GM12878 (cell line): ENCODE results near the gene PARVA. TPM values are rescaled to one million over a fixed set of nuclear protein-coding genes. Genes with fewer than 3 reads are reported as not detected.

ENCODE experiments used
- ATAC-seq: fragments of 200-7000 bp; cut with Tn5 transposase; 3 replicates; pipeline ENCODE4 v1.9.1; 2020; ENCODE audit warnings: mild to moderate bottlenecking, moderate library complexity
- BruUV-seq: library from RNA; stranded (reverse); fragments of 400-500 nt; replicated peaks from 2 replicates; lab custom pipeline; 2021; lab: Mats Ljungman, UMichigan
- CTCF ChIA-PET: fragments of 300-600 bp; sonication (Branson Sonifier 250); formaldehyde crosslinking; extraction: SDS; loops from one replicate; lab custom pipeline; 2021; ENCODE audit warnings: inconsistent platforms; lab: Yijun Ruan, JAX
- POLR2A ChIA-PET: fragments of 350-600 bp; formaldehyde crosslinking; extraction: SDS; loops from one replicate; lab custom pipeline; 2021; ENCODE audit warnings: inconsistent platforms; lab: Charles Lee
- RAD21 ChIA-PET: fragments of 300-600 bp; sonication (Branson Sonifier 250); formaldehyde crosslinking; loops from one replicate; lab custom pipeline; 2023; ENCODE audit warnings: antibody characterized with exemption; ENCODE audit not compliant: unreplicated experiment; lab: Charles Lee
- SMC1A ChIA-PET: fragments of 300-600 bp; sonication (Branson Sonifier 250); formaldehyde crosslinking; loops from one replicate; lab custom pipeline; 2023; ENCODE audit not compliant: unreplicated experiment, uncharacterized antibody; lab: Charles Lee
- DNase-seq: peaks from one replicate; pipeline ENCODE4 v3.0.0-alpha.2; 2011; ENCODE audit warnings: low read depth, low spot score
- FAIRE-seq: peaks from 3 replicates; lab custom pipeline; 2011; peaks lifted over from hg19 to GRCh38; lab: Jason Lieb, UNC
- H2AFZ ChIP-seq: 2 replicates; pipeline ENCODE4 v1.6.0; 2011; ENCODE audit warnings: low read depth, low read length, control low read depth; ENCODE audit not compliant: control insufficient read depth
- H3K27ac ChIP-seq: 2 replicates; pipeline ENCODE4 v1.5.1; 2011; ENCODE audit warnings: control low read depth; ENCODE audit not compliant: control insufficient read depth, insufficient read depth
- H3K27me3 ChIP-seq, 2 experiments: replicated peaks in 1 of 2; 2 replicates each; pipeline versions ENCODE4 v1.6.0 to v1.6.1; 2011; ENCODE audit warnings: low read length in 1 of 2; ENCODE audit not compliant: control insufficient read depth in 2 of 2, insufficient read depth in 2 of 2
- H3K36me3 ChIP-seq, 2 experiments: 2 replicates each; pipeline ENCODE4 v1.5.1; 2011; ENCODE audit warnings: low read length in 1 of 2; ENCODE audit not compliant: control insufficient read depth in 2 of 2, insufficient read depth in 2 of 2
- H3K4me1 ChIP-seq: 2 replicates; pipeline ENCODE4 v1.6.1; 2011; ENCODE audit warnings: mild to moderate bottlenecking, low read length, moderate library complexity, mixed read lengths; ENCODE audit not compliant: control insufficient read depth, insufficient read depth
- H3K4me2 ChIP-seq: 2 replicates; pipeline ENCODE4 v1.6.0; 2011; ENCODE audit warnings: control low read depth; ENCODE audit not compliant: control insufficient read depth, insufficient read depth
- H3K4me3 ChIP-seq: fragments of 200-600 bp; sonication (generic); 2 replicates; pipeline ENCODE4 v1.5.1; 2016
- H3K79me2 ChIP-seq: 2 replicates; pipeline ENCODE4 v1.6.0; 2011; ENCODE audit warnings: low read length; ENCODE audit not compliant: control insufficient read depth, insufficient read depth
- H3K9ac ChIP-seq: 2 replicates; pipeline ENCODE4 v1.8.0; 2011; ENCODE audit warnings: low read length, control low read depth, mixed read lengths; ENCODE audit not compliant: control insufficient read depth, insufficient read depth
- H3K9me3 ChIP-seq: replicated peaks from 3 replicates; pipeline ENCODE4 v1.5.1; 2011; ENCODE audit warnings: mild to moderate bottlenecking, low read length; ENCODE audit not compliant: control insufficient read depth, insufficient read depth
- H4K20me1 ChIP-seq: 2 replicates; pipeline ENCODE4 v1.6.0; 2011; ENCODE audit not compliant: control insufficient read depth, insufficient read depth
- BACH1 ChIP-seq: fragments of 450-650 bp; IDR thresholded peaks from 2 replicates; pipeline ENCODE4 v1.6.1; 2017; ENCODE audit warnings: mild to moderate bottlenecking, borderline replicate concordance
- EED ChIP-seq: sonication (generic); IDR thresholded peaks from 2 replicates; pipeline ENCODE4 v1.6.1; 2016; ENCODE audit warnings: antibody characterized with exemption, low read depth
- EGR1 ChIP-seq, 2 experiments: IDR thresholded peaks; 1 replicate in 1 of 2; 2 replicates in 1 of 2; pipeline ENCODE4 v1.6.1; 2011 to 2012; ENCODE audit warnings: low read depth in 2 of 2, low read length in 2 of 2, borderline replicate concordance in 1 of 2, mild to moderate bottlenecking in 1 of 2, moderate library complexity in 1 of 2
- JUNB ChIP-seq: IDR thresholded peaks from 2 replicates; pipeline ENCODE4 v1.6.1; 2016; ENCODE audit warnings: antibody characterized with exemption, mild to moderate bottlenecking
- NFXL1 ChIP-seq: fragments of 450-650 bp; IDR thresholded peaks from 2 replicates; pipeline ENCODE4 v1.6.1; 2017; ENCODE audit warnings: antibody characterized with exemption, mild to moderate bottlenecking, borderline replicate concordance
- NFYB ChIP-seq: IDR thresholded peaks from 2 replicates; pipeline ENCODE4 v1.6.1; 2011; ENCODE audit warnings: low read depth, mild to moderate bottlenecking, low read length, improper control_type of control experiment, moderate library complexity; ENCODE audit not compliant: insufficient read depth
- NRF1 ChIP-seq: conservative IDR thresholded peaks from 2 replicates; pipeline ENCODE4 v1.6.1; 2011; ENCODE audit warnings: mild to moderate bottlenecking, low read depth, low read length, improper control_type of control experiment
- PAX8 ChIP-seq: fragments of 450-650 bp; IDR thresholded peaks from 2 replicates; pipeline ENCODE4 v1.6.1; 2017; ENCODE audit warnings: mild to moderate bottlenecking, moderate library complexity
- POLR2AphosphoS5 ChIP-seq: IDR thresholded peaks from 2 replicates; pipeline ENCODE4 v1.6.1; 2011; ENCODE audit warnings: mild to moderate bottlenecking, low read length, inconsistent platforms
- ZBTB4 ChIP-seq: fragments of 450-650 bp; formaldehyde crosslinking; IDR thresholded peaks from 2 replicates; pipeline ENCODE4 v1.4.0; 2022; ENCODE audit warnings: mild to moderate bottlenecking, moderate library complexity
- WGBS: methylation state at CpG from one replicate; pipeline ENCODE4 v1.1.6; 2016; ENCODE audit warnings: low lambda C conversion rate; ENCODE audit not compliant: insufficient replicate concordance, insufficient coverage; ENCODE audit errors: missing lambda C conversion rate; 5-methylcytosine and 5-hydroxymethylcytosine counted together
- in situ Hi-C: fragments of 300-500 bp; cut with MboI; formaldehyde crosslinking; loops from 9 replicates; pipeline ENCODE4 v1.14.3; 2018; ENCODE audit warnings: mixed read lengths
- intact Hi-C: fragments of 100-400 bp; cut with micrococcal nuclease; formaldehyde crosslinking; loops from one replicate; pipeline ENCODE4 v1.14.2; 2022; ENCODE audit not compliant: unreplicated experiment
- polyA plus RNA-seq, 11 experiments: library from polyadenylated mRNA; depleted of rRNA in 4 of 11; unstranded in 6 of 11; stranded (reverse) in 5 of 11; fragments of >200 nt; fragmentation: Nextera tagmentation in 4 of 11; fragmentation: Illumina TruSeq in 1 of 11; extraction: Ambion mirVana in 4 of 11; extraction: Trizol in 1 of 11; gene quantifications; 1 replicate in 1 of 11; 2 replicates in 10 of 11; pipeline versions ENCODE4 v1.2.1 to v1.2.3, GENCODE V29; 2011 to 2016; ENCODE audit warnings: inconsistent platforms in 2 of 11, missing spikeins in 2 of 11, low read depth in 1 of 11
- total RNA-seq, 4 experiments: library from RNA; depleted of rRNA in 3 of 4; stranded (reverse); fragments of >200 nt in 3 of 4; fragmentation: Illumina TruSeq in 1 of 4; extraction: Trizol in 1 of 4; gene quantifications; 2 replicates each; pipeline versions ENCODE4 v1.2.1 to v1.2.3, GENCODE V29; 2013 to 2021
- TF ChIP-seq, protein P1 (sequence below): fragments of 450-650 bp; IDR thresholded peaks from 2 replicates; pipeline ENCODE4 v1.6.1; 2017; ENCODE audit warnings: borderline replicate concordance
- TF ChIP-seq, protein P2 (sequence below), 3 experiments: IDR thresholded peaks in 2 of 3; conservative IDR thresholded peaks in 1 of 3; 2 replicates each; pipeline ENCODE4 v1.5.1; 2011; ENCODE audit warnings: low read depth in 3 of 3, low read length in 3 of 3, mild to moderate bottlenecking in 3 of 3, control low read depth in 2 of 3, moderate library complexity in 2 of 3, inconsistent platforms in 1 of 3, mixed read lengths in 1 of 3; ENCODE audit not compliant: control insufficient read depth in 2 of 3, insufficient read depth in 1 of 3; ENCODE audit errors: extremely low read depth in 1 of 3
- TF ChIP-seq, protein P3 (sequence below): fragments of 450-650 bp; IDR thresholded peaks from 2 replicates; pipeline ENCODE4 v1.6.1; 2016; ENCODE audit warnings: mild to moderate bottlenecking

The PARVA gene
- total and polyA plus RNA-seq, 10 of the 15 experiments (the other 5 are each of a cell fraction or from before 2014, with no cell fraction given) = 0.01 to 0.44 (median 0.03) TPM; not detected in 7

GRCh38 chr11:12395333-12395732 lies 18.0 kb downstream of the PARVA start:
- Histone ChIP-seq H3K27ac (no peak overlapping the region), H3K4me3 (no peak overlapping the region), H3K4me1 (no peaks in the 10 kb centered on the region), H3K79me2 (no peaks in the 10 kb centered on the region), H4K20me1 (no peaks in the 10 kb centered on the region), H2AFZ (no peak overlapping the region)
- no peak for FAIRE-seq
- 55% methylated on average over 9 of the region's 9 CpGs for WGBS
- ChIA-PET RAD21 (no interaction called here), SMC1A (no interaction called here)
- no TSS peak for BruUV-seq
- TF ChIP-seq, protein P1, sequence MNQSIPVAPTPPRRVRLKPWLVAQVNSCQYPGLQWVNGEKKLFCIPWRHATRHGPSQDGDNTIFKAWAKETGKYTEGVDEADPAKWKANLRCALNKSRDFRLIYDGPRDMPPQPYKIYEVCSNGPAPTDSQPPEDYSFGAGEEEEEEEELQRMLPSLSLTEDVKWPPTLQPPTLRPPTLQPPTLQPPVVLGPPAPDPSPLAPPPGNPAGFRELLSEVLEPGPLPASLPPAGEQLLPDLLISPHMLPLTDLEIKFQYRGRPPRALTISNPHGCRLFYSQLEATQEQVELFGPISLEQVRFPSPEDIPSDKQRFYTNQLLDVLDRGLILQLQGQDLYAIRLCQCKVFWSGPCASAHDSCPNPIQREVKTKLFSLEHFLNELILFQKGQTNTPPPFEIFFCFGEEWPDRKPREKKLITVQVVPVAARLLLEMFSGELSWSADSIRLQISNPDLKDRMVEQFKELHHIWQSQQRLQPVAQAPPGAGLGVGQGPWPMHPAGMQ = no peak
- TF ChIP-seq POLR2AphosphoS5 (no peak), ZBTB4 (CRISPR knock-in tag) (no peak), NFXL1 (no peak), BACH1 (no peak), JUNB (no peak), EED (no peak), NRF1 (no peak), NFYB (no peak), PAX8 (no peak), EGR1 (IDR thresholded peaks at IDR 0.05; ENCODE audit: borderline replicate concordance in 1 of 2, low read depth in 2 of 2, low read length in 2 of 2) (no peak)
- TF ChIP-seq, protein P2, sequence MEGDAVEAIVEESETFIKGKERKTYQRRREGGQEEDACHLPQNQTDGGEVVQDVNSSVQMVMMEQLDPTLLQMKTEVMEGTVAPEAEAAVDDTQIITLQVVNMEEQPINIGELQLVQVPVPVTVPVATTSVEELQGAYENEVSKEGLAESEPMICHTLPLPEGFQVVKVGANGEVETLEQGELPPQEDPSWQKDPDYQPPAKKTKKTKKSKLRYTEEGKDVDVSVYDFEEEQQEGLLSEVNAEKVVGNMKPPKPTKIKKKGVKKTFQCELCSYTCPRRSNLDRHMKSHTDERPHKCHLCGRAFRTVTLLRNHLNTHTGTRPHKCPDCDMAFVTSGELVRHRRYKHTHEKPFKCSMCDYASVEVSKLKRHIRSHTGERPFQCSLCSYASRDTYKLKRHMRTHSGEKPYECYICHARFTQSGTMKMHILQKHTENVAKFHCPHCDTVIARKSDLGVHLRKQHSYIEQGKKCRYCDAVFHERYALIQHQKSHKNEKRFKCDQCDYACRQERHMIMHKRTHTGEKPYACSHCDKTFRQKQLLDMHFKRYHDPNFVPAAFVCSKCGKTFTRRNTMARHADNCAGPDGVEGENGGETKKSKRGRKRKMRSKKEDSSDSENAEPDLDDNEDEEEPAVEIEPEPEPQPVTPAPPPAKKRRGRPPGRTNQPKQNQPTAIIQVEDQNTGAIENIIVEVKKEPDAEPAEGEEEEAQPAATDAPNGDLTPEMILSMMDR (IDR thresholded peaks at IDR 0.05 in 2 of 3, conservative IDR thresholded peaks at IDR 0.05 in 1 of 3; ENCODE audit: control insufficient read depth in 2 of 3, extremely low read depth in 1 of 3, insufficient read depth in 1 of 3, low read depth in 3 of 3, low read length in 3 of 3) = no peak
- TF ChIP-seq, protein P3, sequence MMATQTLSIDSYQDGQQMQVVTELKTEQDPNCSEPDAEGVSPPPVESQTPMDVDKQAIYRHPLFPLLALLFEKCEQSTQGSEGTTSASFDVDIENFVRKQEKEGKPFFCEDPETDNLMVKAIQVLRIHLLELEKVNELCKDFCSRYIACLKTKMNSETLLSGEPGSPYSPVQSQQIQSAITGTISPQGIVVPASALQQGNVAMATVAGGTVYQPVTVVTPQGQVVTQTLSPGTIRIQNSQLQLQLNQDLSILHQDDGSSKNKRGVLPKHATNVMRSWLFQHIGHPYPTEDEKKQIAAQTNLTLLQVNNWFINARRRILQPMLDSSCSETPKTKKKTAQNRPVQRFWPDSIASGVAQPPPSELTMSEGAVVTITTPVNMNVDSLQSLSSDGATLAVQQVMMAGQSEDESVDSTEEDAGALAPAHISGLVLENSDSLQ = no peak
- TF ChIP-seq, all 136 proteins: peak for 0
- in situ Hi-C loops (no loop called here), intact Hi-C loops (no loop called here)
- Histone ChIP-seq H3K27me3 (no peaks in the 10 kb centered on the region), H3K4me2 (no peak overlapping the region), H3K36me3 (no peaks in the 10 kb centered on the region), H3K9ac (no peak overlapping the region), H3K9me3 (no peaks in the 10 kb centered on the region)
- CTCF ChIA-PET = interaction anchor here (1.7 kb wide), 1 partner anchor 64 kb away, joined by 5 read pairs; no protein-coding TSS in a partner anchor
- ATAC-seq (no peak), DNase-seq (no peak)
- POLR2A ChIA-PET = no interaction called here
